AG09309 (cell line): ENCODE data around the gene PCED1A.

Experiments used
- DNase-seq: peaks from one replicate; pipeline ENCODE4 v3.0.0-alpha.2; 2010; ENCODE audit warnings: low read depth
- H3K4me3 ChIP-seq: 2 replicates; pipeline ENCODE4 v1.5.1; 2011; ENCODE audit warnings: mild to moderate bottlenecking, low read depth, low read length, moderate library complexity; ENCODE audit not compliant: control insufficient read depth
- TF ChIP-seq, protein P1 (sequence below): IDR thresholded peaks from 2 replicates; pipeline ENCODE4 v1.5.1; 2011; ENCODE audit warnings: mild to moderate bottlenecking, low read depth, low read length, inconsistent platforms; ENCODE audit not compliant: insufficient read depth, control insufficient read depth; ENCODE audit errors: missing control alignments

The PCED1A gene

DNA sequence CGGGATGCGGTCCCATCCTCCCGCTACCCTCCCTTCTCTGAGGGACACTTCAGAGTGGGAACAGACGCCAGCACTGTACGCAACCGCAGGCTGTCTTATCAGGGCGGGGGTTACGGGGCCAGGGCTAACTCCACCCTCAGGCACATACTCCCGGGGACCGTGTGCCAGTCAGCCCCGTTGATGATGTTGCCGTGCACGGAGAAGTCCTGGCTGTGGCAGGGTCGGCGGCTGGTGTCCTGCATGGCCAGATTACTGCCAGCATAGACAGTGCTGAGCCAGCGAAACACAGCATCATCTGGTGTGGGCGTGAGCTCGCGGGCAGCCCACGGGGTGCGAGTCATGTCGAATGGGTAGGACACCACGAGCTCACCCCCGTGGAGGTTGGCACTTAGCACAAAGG, 45.0 kb downstream of the PCED1A start:
- no peak overlapping the region for H3K4me3 ChIP-seq
- DNase-seq, result no peak
- TF ChIP-seq, protein P1, sequence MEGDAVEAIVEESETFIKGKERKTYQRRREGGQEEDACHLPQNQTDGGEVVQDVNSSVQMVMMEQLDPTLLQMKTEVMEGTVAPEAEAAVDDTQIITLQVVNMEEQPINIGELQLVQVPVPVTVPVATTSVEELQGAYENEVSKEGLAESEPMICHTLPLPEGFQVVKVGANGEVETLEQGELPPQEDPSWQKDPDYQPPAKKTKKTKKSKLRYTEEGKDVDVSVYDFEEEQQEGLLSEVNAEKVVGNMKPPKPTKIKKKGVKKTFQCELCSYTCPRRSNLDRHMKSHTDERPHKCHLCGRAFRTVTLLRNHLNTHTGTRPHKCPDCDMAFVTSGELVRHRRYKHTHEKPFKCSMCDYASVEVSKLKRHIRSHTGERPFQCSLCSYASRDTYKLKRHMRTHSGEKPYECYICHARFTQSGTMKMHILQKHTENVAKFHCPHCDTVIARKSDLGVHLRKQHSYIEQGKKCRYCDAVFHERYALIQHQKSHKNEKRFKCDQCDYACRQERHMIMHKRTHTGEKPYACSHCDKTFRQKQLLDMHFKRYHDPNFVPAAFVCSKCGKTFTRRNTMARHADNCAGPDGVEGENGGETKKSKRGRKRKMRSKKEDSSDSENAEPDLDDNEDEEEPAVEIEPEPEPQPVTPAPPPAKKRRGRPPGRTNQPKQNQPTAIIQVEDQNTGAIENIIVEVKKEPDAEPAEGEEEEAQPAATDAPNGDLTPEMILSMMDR, result no peak

DNA sequence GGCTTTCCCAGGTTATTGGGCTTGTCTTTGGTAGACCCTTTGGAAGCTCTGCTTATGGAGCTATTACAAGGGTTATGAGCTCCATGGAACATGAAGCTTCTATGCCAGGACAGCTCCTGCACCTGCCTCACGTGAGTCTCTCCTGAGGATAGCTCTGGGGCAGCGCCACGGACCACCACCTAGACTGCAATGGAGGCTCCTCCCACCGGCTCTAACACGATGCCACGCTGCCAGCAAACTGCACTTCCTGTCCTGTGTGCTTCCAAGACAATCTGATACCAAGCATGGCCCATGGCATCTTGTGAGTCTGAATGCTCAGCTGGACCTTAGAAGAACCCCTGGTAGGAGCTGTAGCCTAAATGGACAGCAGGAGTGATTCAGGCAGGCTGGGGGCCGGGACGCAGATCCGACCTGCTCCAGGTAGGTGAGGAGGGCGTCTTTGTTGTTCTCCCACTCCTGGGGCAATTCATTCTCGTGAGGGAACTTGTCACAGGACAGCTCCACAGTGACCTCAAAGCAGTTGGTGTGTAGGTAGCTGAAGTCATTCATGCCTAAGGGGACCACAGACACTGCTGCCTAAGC, 45.5 kb downstream of the PCED1A start:
- TF ChIP-seq, protein P1, result no peak
- no peak overlapping the region for H3K4me3 ChIP-seq
- no peak for DNase-seq

DNA sequence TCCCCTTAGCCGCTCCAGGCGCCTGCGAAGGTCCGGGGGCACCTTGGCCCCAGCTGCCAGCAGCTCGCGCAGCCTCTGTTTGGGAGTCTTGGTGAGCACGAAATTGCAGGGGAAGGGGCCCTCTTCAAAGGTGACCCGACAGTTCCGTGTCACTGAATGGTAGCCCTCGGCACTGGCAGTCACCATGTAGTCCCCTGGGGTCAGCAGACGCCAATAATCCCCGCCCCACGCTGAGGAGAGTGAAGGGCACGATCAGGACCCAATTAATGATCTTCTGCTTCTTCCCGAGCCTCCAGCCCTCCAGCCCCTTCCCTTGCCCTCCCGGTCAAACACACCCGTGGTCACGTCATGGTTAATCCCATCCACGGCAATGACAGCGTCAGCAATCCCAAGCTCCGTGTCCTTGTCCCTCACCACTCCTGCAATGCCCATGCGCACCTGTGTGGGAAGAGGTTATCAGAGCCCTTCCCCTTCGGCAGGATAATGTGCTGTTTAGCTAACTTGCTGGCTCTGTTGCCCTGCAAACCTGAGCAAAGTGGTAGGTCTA, 46.2 kb downstream of the PCED1A start:
- H3K4me3 ChIP-seq, result no peak overlapping the region
- DNase-seq, result no peak
- TF ChIP-seq, protein P1, result no peak

DNA sequence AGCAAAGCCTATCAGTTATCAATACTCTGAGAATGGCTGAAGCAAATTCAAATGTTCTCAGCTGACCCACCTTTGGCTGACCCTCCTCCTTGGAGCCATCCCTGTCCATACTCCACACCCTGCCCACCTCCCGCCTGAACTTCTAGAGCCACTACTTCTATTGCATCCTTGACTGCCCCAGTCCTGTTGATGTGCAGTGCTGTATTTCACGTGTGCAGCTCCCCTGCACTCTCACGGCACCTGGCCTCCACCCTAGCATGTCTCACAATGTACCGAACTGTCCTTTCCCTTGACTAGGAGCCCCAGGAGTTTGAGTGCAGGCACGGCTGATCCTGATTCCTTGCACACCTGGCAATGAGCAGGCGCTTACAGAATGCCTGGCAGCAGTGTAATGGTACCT, 47.0 kb downstream of the PCED1A start:
- no peak for DNase-seq
- TF ChIP-seq, protein P1, result no peak

More for the DNA sequence above, 47.0 kb downstream of the PCED1A start:
- H3K4me3 ChIP-seq, result no peak overlapping the region
